HG02943 (cell line): Measurements from ENCODE around the gene FMNL3.
A peak's percentile ranks its signal among the peaks of the same experiment; 100 is the strongest.
"Not testable (repeated sequence)": the region's sequence is repeated elsewhere in the genome, so short reads cannot be mapped to it uniquely, and the experiment has no call there.

Experiments used
- ATAC-seq: cut with Tn5 transposase; IDR thresholded peaks from one replicate; pipeline ENCODE4 v1.9.1; 2021; ENCODE audit warnings: mild to moderate bottlenecking, low read depth, moderate library complexity; ENCODE audit not compliant: unreplicated experiment

The FMNL3 gene

GRCh38 chr12:49707128-49707811 is at the start of gene FMNL3:
Gene FMNL3, minus strand, starts transcription at chr12:49707405. Its CDS starts 225 bp downstream, at chr12:49707180.
- peak; percentile 71 for ATAC-seq

GRCh38 chr12:49750996-49751393 is 43.8 kb upstream of the FMNL3 start:
- no peak for ATAC-seq

GRCh38 chr12:49750027-49750995 is 43.1 kb upstream of the FMNL3 start:
- no peak for ATAC-seq

DNA sequence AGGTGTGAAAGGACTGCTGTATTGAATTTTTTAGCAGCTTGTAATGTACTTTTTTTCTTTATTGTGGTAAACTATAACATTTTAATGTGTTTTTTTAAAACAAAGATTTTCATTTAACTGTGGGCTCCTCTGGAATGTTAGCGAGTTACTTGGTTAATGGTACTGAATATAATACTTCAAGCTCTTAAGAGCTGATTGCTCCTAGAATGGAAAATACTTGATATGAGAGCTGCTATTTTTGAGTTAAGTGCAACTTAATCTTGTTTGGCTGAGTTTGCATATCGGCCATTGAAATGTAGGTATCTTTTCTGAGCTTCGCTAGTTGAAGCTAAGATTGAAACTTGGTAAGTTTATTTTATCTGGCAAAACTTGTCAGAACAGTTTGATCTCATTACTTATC is 41.6 kb upstream of the FMNL3 start:
- ATAC-seq = no peak

DNA sequence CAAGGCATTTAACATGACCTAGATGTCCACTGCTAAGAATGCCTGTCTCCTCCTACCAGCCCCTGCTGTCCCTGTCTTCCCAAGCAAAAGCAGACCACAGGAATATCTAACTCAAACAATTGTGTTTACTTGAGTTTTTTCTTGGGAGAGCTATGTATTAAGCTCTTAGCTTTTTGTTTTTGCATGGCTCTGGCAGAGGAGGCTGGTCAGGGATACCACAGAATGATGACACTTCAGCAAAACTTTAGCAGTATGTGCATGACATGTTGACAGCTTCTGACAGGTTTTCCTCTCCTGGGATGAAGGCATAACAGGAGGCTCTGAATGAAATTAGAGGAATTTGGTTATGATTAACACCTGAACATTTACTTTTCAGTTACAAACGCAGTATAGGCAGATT is 41.1 kb upstream of the FMNL3 start:
- no peak for ATAC-seq

DNA sequence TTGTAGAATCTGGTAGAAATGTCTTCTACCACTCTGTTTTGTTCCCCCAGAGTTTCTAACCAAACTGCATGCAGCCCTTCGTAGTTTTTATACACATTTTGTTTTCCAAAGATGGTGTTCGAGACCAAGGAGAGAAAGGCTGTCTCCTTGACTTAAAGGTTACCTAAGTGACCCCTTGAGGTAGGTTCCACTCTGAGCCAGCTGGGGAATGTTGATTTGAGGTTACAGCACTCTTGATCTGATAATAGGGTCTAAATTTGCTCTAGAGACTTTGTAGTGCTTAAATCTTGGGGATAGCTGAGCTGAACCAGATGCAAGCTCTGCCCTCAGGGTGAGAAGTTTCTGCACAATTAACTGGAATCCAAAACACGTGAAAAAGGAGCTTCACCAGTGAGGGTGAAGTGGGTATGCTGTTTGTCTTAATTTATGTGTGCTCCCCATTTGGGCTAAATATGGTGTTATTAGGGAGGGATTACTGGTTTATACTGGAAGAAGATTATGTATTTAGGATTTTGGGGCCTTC is 37.2 kb upstream of the FMNL3 start:
- no peak for ATAC-seq

- peak; percentile 40 for ATAC-seq
These were observed 34.8 kb upstream of the FMNL3 start for GRCh38 chr12:49741882-49742620.

DNA sequence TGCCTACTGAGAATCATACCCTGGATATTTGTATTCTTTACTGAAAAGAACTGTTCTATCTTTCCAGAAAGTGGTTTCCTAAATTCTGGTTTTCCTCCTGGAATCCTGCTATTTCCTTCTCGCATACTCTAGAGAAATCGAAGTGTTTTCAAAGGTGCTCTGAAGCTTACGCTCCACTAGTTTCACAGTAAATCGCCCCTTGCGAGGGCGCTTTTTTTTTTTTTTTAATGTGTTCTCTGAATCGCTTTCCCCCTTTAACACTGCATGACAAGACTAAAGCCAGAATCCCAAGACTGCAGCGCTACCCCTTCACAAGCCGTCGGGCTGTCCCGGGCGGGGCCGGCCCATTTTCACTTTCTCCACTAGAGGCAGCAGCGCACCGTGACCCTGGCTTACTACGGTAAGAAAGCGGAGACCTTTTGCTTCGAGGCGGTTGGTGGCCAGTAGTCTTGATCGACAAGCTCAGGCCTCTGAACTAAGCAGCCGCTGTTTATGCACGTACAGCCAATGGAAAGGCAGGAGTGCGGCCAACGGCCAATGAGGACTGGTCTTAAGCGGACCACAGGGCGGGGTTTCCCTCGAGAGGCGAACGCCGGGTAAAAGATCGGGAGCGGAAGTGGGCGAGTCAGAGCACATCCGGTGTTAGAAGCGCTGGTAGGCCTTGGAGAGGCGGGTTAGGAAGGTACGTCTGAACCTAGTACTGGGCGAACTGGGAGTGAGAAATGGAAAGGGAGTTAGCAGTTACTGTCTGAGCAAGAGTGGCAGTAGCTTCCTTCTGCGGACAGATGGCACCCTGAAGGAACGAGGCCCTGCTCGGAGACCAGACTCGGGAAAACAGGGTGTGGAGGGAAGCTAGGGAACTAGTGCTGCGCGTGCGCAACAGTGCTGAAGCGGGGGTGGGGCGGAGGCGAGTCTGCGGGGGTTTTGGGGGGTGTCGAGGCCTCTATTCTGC is 34.0 kb upstream of the FMNL3 start, which contains the start of gene TMBIM6:
TSS of gene TMBIM6 (plus strand) at position 628 of the 952 bp plus-strand sequence. CDS start 10,937 bp downstream, outside the sequence.
- ATAC-seq = peak; percentile 97

DNA sequence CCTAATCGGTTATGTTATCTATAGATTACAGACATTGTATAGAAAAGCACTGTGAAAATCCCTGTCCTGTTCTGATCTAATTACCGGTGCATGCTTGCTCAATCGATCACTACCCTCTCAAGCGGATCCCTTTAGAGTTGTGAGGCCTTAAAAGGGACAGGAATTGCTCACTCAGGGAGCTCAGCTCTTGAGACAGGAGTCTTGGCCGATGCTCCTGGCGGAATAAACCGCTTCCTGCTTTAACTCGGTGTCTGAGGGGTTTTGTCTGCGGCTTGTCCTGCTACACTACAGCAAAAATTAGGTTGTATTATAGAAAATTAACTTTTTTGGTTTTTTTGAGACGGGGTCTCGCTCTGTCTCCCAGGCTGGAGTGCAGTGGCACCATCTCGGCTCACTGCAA is 33.1 kb upstream of the FMNL3 start:
- ATAC-seq = not testable (repeated sequence)

DNA sequence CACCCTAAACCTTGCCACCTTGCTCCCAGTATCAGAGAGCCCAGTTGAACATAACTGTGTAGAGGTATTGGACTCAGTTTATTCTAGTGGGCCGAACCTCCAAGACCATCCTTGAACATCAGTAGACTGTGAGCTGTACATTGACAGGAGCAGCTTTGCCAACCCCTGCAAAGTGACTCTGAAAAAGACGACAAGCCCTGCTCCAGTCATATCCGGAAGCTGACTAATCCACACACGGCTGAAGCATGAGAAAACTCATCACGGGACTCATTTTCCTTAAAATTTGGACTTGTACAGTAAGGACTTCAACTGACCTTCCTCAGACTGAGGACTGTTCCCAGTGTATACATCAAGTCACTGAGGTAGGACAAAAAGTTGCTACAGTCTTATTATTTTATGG is 31.5 kb upstream of the FMNL3 start:
- not testable (repeated sequence) for ATAC-seq

DNA sequence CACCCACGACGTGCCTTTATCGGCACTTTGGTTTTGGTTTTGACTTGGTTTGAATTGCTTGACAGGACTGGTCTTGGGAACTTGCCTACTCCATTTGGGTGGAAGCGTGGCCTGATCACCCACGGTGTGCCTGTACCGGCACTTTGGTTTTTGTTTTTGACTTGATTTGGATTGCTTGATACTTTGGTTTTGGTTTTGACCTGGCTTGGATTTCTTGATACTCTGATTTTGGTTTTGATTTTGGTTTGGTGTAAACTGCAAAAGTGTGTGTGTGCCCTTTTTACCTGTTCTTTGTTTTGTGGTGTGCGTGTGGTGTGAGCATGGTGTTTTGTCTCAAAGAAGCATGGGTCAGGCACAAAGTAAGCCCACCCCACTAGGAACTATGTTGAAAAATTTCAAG is 27.7 kb upstream of the FMNL3 start:
- ATAC-seq = not testable (repeated sequence)

GRCh38 chr12:49733219-49734017 is 26.2 kb upstream of the FMNL3 start:
- ATAC-seq = no peak

DNA sequence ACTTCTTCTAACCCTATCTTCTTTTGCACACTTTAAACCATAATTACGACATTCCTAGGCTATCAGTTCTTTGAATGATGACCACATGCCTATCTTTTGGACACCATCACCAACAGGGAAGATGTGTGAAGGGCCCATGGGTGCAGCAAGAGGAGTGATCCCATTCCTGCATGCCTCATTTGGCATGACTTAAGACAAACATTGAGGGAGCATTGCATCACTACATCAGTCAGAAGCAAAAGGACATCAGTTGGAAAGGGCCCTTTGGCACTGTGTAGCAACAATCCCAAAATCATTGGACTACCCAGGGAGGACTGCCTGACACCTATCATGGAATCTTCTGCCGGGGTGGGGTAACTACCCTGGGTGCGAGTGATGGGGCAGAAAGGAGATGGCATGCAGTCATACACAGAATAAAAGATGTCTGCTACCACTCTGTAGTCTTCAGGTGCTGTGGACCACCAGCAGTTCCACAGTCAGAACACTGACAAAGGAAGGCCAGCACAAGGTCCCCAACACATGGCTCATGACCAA is 23.4 kb upstream of the FMNL3 start:
- no peak for ATAC-seq

DNA sequence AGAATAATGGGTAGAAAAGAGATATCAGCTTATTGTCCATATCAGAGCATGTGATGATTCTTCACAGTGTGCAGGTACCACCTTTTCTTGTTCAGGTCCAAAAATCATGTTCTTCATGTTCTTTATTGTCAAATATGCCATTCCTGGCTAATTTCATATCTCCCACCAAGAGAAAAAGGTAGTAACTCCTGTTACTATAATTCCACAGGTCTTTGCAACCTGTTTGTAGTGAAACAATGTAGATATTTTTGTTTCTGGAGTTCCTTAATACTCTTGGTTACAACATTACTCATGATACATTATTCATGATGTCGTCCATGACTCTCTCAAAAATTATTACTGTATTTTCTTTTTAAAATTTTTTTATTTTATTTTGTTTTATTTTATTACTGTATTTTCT is 22.8 kb upstream of the FMNL3 start:
- no peak for ATAC-seq

GRCh38 chr12:49728446-49728845 is 21.2 kb upstream of the FMNL3 start:
- no peak for ATAC-seq

- not testable (repeated sequence) for ATAC-seq
These were observed 14.2 kb upstream of the FMNL3 start for GRCh38 chr12:49721355-49721754.

DNA sequence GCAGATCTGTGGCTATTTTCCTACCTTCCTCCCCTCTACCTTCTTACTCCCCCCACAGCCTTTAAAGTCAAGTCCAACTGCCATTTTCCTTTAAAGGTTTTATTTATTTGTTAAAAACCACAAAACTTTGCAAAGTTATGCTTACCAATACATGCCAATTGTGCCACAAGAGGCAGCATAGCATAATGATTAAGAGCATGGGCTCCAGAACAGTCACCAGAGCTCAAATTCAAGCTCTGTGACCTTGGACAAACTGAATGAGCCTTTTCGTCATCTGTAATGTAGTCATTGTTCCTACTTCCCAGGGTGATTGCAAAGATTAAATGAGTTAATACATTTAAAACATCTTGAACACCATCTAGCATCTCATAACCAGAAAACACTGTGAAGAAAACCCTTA is 13.0 kb upstream of the FMNL3 start:
- ATAC-seq = no peak

DNA sequence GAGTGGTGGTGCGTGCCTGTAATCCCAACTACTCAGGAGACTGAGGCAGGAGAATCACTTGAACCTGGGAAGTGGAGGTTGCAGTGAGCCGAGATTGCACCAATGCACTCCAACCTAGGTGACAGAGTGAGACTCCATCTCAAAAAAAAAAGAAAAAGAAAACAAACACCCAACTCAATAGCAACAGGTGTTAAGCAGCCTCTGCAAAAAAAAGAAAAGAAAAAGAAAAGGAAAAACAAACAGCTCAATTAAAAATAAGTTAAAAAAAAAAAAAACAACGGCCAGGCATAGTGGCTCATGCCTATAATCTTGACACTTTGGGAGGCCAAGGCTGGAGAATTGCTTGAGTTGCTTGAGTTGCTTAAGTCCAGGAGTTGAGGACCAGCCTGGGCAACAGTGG is 10.6 kb upstream of the FMNL3 start:
- not testable (repeated sequence) for ATAC-seq
